CD14-positive monocyte (primary cell): ENCODE data around the gene TTC29. TPM values are rescaled to one million over a fixed set of nuclear protein-coding genes. Genes with fewer than 3 reads are reported as not detected.

Experiments used
- DNase-seq, 3 donors: peaks; one replicate each; pipeline ENCODE4 v3.0.0-alpha.2; 2011 to 2022
- H2AFZ ChIP-seq: 2 replicates; pipeline ENCODE4 v1.6.0; 2012; ENCODE audit warnings: mild to moderate bottlenecking, low read depth, low read length, inconsistent platforms; ENCODE audit not compliant: insufficient read depth, poor library complexity, severe bottlenecking
- H3K27ac ChIP-seq, 2 donors: 1 replicate in 1 of 2; 2 replicates in 1 of 2; pipeline ENCODE4 v1.5.1; 2012 to 2013; ENCODE audit warnings: low read length in 2 of 2, control low read depth in 1 of 2, inconsistent platforms in 1 of 2, low read depth in 1 of 2, mild to moderate bottlenecking in 1 of 2
- H3K27me3 ChIP-seq, 2 donors: one replicate each; pipeline versions ENCODE4 v1.6.0 to v1.6.1; 2011 to 2013; ENCODE audit warnings: low read length in 2 of 2; ENCODE audit not compliant: control insufficient read depth in 2 of 2, insufficient read depth in 2 of 2
- H3K36me3 ChIP-seq, 2 donors: replicated peaks in 1 of 2; 1 replicate in 1 of 2; 2 replicates in 1 of 2; pipeline versions ENCODE4 v1.5.1 to v1.6.1; 2012 to 2013; ENCODE audit warnings: low read length in 2 of 2, control low read depth in 1 of 2, inconsistent platforms in 1 of 2, mild to moderate bottlenecking in 1 of 2; ENCODE audit not compliant: insufficient read depth in 2 of 2, control insufficient read depth in 1 of 2
- H3K4me1 ChIP-seq, 2 donors: 1 replicate in 1 of 2; 2 replicates in 1 of 2; pipeline versions ENCODE4 v1.5.1 to v1.6.1; 2012 to 2013; ENCODE audit warnings: low read length in 2 of 2, control low read depth in 1 of 2, inconsistent platforms in 1 of 2, mild to moderate bottlenecking in 1 of 2, moderate library complexity in 1 of 2; ENCODE audit not compliant: insufficient read depth in 2 of 2, control insufficient read depth in 1 of 2
- H3K4me2 ChIP-seq: replicated peaks from 2 replicates; pipeline ENCODE3; 2012; ENCODE audit warnings: low read length, moderate library complexity, mild to moderate bottlenecking; ENCODE audit not compliant: poor library complexity, severe bottlenecking; ENCODE audit errors: extremely low read depth
- H3K4me3 ChIP-seq, 3 experiments: fragments of 200-600 bp in 1 of 3; sonication (generic) in 1 of 3; replicated peaks in 1 of 3; 1 replicate in 2 of 3; 2 replicates in 1 of 3; pipeline ENCODE4 v1.5.1; 2011 to 2013; ENCODE audit warnings: low read length in 3 of 3, mild to moderate bottlenecking in 3 of 3, control low read depth in 2 of 3, low read depth in 2 of 3, inconsistent platforms in 1 of 3, moderate library complexity in 1 of 3
- H3K79me2 ChIP-seq: 2 replicates; pipeline ENCODE4 v1.6.0; 2012; ENCODE audit warnings: mild to moderate bottlenecking, control low read depth, inconsistent platforms, low read length, moderate library complexity; ENCODE audit not compliant: insufficient read depth
- H3K9ac ChIP-seq: 2 replicates; pipeline ENCODE4 v1.6.0; 2017; ENCODE audit warnings: low read length, mild to moderate bottlenecking; ENCODE audit not compliant: insufficient read depth, poor library complexity, severe bottlenecking
- H3K9me3 ChIP-seq, 2 donors: replicated peaks in 1 of 2; 1 replicate in 1 of 2; 2 replicates in 1 of 2; pipeline versions ENCODE4 v1.5.1 to v1.6.1; 2012 to 2013; ENCODE audit warnings: low read length in 2 of 2, control low read depth in 1 of 2; ENCODE audit not compliant: control insufficient read depth in 1 of 2, insufficient read depth in 1 of 2
- H4K20me1 ChIP-seq: 2 replicates; pipeline ENCODE4 v1.6.0; 2012; ENCODE audit warnings: mild to moderate bottlenecking, low read length, control low read depth, moderate library complexity; ENCODE audit not compliant: insufficient read depth
- H3K27ac Mint-ChIP-seq, 7 donors: one replicate each; pipeline ENCODE4 v1.8.0; 2020; ENCODE audit warnings: mild to moderate bottlenecking in 7 of 7, mixed read lengths in 7 of 7, moderate library complexity in 6 of 7, inconsistent platforms in 2 of 7
- H3K27me3 Mint-ChIP-seq, 3 donors: one replicate each; pipeline ENCODE4 v1.8.0; 2021 to 2022; ENCODE audit warnings: low read depth in 3 of 3, mild to moderate bottlenecking in 3 of 3, mixed read lengths in 3 of 3, moderate library complexity in 3 of 3, inconsistent platforms in 1 of 3
- H3K36me3 Mint-ChIP-seq, 2 donors: one replicate each; pipeline ENCODE4 v1.8.0; 2020; ENCODE audit warnings: mixed read lengths in 2 of 2, inconsistent platforms in 1 of 2, mild to moderate bottlenecking in 1 of 2
- H3K4me1 Mint-ChIP-seq: one replicate; pipeline ENCODE4 v1.8.0; 2020; ENCODE audit warnings: mild to moderate bottlenecking, mixed read lengths
- H3K4me3 Mint-ChIP-seq, 2 donors: one replicate each; pipeline ENCODE4 v1.8.0; 2020; ENCODE audit warnings: mild to moderate bottlenecking in 2 of 2, mixed read lengths in 2 of 2, moderate library complexity in 1 of 2
- H3K9me3 Mint-ChIP-seq, 7 donors: one replicate each; pipeline ENCODE4 v1.8.0; 2020 to 2022; ENCODE audit warnings: mixed read lengths in 7 of 7, mild to moderate bottlenecking in 6 of 7, moderate library complexity in 6 of 7, inconsistent platforms in 2 of 7
- CTCF ChIP-seq: fragments of 200-600 bp; IDR thresholded peaks from one replicate; pipeline ENCODE4 v1.8.0; 2022; ENCODE audit warnings: antibody characterized with exemption, mild to moderate bottlenecking
- WGBS: methylation state at CpG from one replicate; pipeline ENCODE4 v1.1.5; 2013; ENCODE audit warnings: missing lambda C conversion rate; ENCODE audit not compliant: insufficient coverage; 5-methylcytosine and 5-hydroxymethylcytosine counted together
- intact Hi-C, 2 donors: fragments of 100-400 bp; cut with micrococcal nuclease; formaldehyde crosslinking; loops; one replicate each; pipeline versions ENCODE4 v1.15.0 to v1.15.1; 2023
- polyA plus RNA-seq, 3 donors: library from polyadenylated mRNA; depleted of rRNA in 1 of 3; unstranded in 2 of 3; stranded (reverse) in 1 of 3; fragments of 300-500 nt in 2 of 3; fragments of >200 nt in 1 of 3; fragmentation: Illumina TruSeq in 2 of 3; gene quantifications; 1 replicate in 2 of 3; 2 replicates in 1 of 3; pipeline ENCODE4 v1.2.3, GENCODE V29; 2012 to 2021

Gene TTC29
- polyA plus RNA-seq, 3 donors = not detected

- intact Hi-C loops = no loop called here
- Histone ChIP-seq H3K4me1 (no peaks in the 10 kb centered on the region), H3K9ac (no peak overlapping the region), H4K20me1 (no peaks in the 10 kb centered on the region), H3K4me2 (no peak overlapping the region), H3K4me3 (no peak overlapping the region), H3K27me3 (no peaks in the 10 kb centered on the region), H3K36me3 (no peaks in the 10 kb centered on the region), H3K9me3 (no peaks in the 10 kb centered on the region), H2AFZ (no peak overlapping the region), H3K27ac (no peak overlapping the region), H3K79me2 (no peaks in the 10 kb centered on the region)
- Mint-ChIP-seq H3K4me1 (no peaks in the 10 kb centered on the region), H3K27ac (no peak overlapping the region), H3K36me3 (no peaks in the 10 kb centered on the region), H3K9me3 (peaks cover 0 to 3% (median 0%) of the 10 kb centered on the region in 7 donors), H3K4me3 (no peak overlapping the region), H3K27me3 (no peaks in the 10 kb centered on the region)
- DNase-seq = no peak
- TF ChIP-seq CTCF = no peak
Measured at GRCh38 chr4:146790515-146790914, 155.1 kb downstream of the TTC29 start.

- Histone ChIP-seq H3K36me3 (no peaks in the 10 kb centered on the region), H2AFZ (no peak overlapping the region), H3K79me2 (no peaks in the 10 kb centered on the region), H3K4me2 (no peak overlapping the region), H3K4me1 (no peaks in the 10 kb centered on the region), H3K9ac (no peak overlapping the region), H3K4me3 (no peak overlapping the region), H3K27me3 (no peaks in the 10 kb centered on the region), H3K27ac (no peak overlapping the region), H4K20me1 (no peaks in the 10 kb centered on the region), H3K9me3 (no peaks in the 10 kb centered on the region)
- Mint-ChIP-seq H3K9me3 (peaks cover 0 to 2% (median 0%) of the 10 kb centered on the region in 7 donors), H3K27me3 (no peaks in the 10 kb centered on the region), H3K4me1 (no peaks in the 10 kb centered on the region), H3K36me3 (no peaks in the 10 kb centered on the region), H3K27ac (no peak overlapping the region), H3K4me3 (no peak overlapping the region)
- no peak for TF ChIP-seq CTCF
- intact Hi-C loops = no loop called here
- 33% methylated on average over 1 of the region's 3 CpGs for WGBS
- DNase-seq = no peak
Measured at GRCh38 chr4:146787731-146788130, 157.9 kb downstream of the TTC29 start.
